OCI-LY1 (cell line): ENCODE results near the gene WDR31.
A peak's percentile ranks its signal among the peaks of the same experiment; 100 is the strongest.

Experiments used
- H2AFZ ChIP-seq: fragments of 200-600 bp; sonication (generic), shearing (Covaris generic); 2 replicates; pipeline ENCODE4 v1.6.0; 2014; ENCODE audit warnings: antibody characterized with exemption, mild to moderate bottlenecking, low read length
- H3F3A ChIP-seq: fragments of 200-600 bp; sonication (generic), shearing (Covaris generic); 2 replicates; pipeline ENCODE4 v1.6.0; 2014; ENCODE audit warnings: mild to moderate bottlenecking, antibody characterized with exemption, low read length, moderate library complexity; ENCODE audit not compliant: insufficient read depth
- H3K27ac ChIP-seq: fragments of 200-600 bp; sonication (generic); 2 replicates; pipeline ENCODE4 v1.5.1; 2014; ENCODE audit warnings: low read length, mixed run types, mild to moderate bottlenecking, low read depth; ENCODE audit not compliant: poor library complexity, severe bottlenecking
- H3K27me3 ChIP-seq: fragments of 200-600 bp; sonication (generic); 2 replicates; pipeline ENCODE4 v1.6.0; 2014; ENCODE audit warnings: antibody characterized with exemption, mild to moderate bottlenecking, low read length, moderate library complexity; ENCODE audit not compliant: insufficient read depth
- H3K36me3 ChIP-seq: fragments of 200-600 bp; sonication (generic); 2 replicates; pipeline ENCODE4 v1.6.1; 2014; ENCODE audit warnings: mild to moderate bottlenecking, antibody characterized with exemption, low read length, moderate library complexity, mixed read lengths; ENCODE audit not compliant: insufficient read depth
- H3K4me1 ChIP-seq: fragments of 200-600 bp; sonication (generic); 2 replicates; pipeline ENCODE4 v1.5.1; 2014; ENCODE audit warnings: mild to moderate bottlenecking, low read length, moderate library complexity; ENCODE audit not compliant: insufficient read depth, severe bottlenecking
- H3K4me2 ChIP-seq: fragments of 200-600 bp; sonication (generic), shearing (Covaris generic); 2 replicates; pipeline ENCODE4 v1.6.1; 2014; ENCODE audit warnings: low read length
- H3K4me3 ChIP-seq: fragments of 200-600 bp; sonication (generic); 2 replicates; pipeline ENCODE4 v1.5.1; 2014; ENCODE audit warnings: low read length, low read depth, mild to moderate bottlenecking, mixed read lengths; ENCODE audit not compliant: poor library complexity, severe bottlenecking
- H3K79me2 ChIP-seq: fragments of 200-600 bp; shearing (Covaris generic); 2 replicates; pipeline ENCODE4 v1.6.1; 2016; ENCODE audit warnings: mixed run types, low read length, mixed read lengths; ENCODE audit not compliant: insufficient read depth
- H3K9ac ChIP-seq: fragments of 200-600 bp; sonication (generic), shearing (Covaris generic); 2 replicates; pipeline ENCODE4 v1.6.1; 2014; ENCODE audit warnings: mild to moderate bottlenecking, low read length, mixed read lengths
- H3K9me2 ChIP-seq: fragments of 200-600 bp; sonication (generic), shearing (Covaris generic); 2 replicates; pipeline ENCODE4 v1.6.1; 2014; ENCODE audit warnings: low read depth, mild to moderate bottlenecking, low read length, mixed read lengths
- H3K9me3 ChIP-seq: fragments of 200-600 bp; shearing (Covaris generic); 2 replicates; pipeline ENCODE4 v1.6.1; 2014; ENCODE audit warnings: low read length, mixed read lengths
- H4K20me1 ChIP-seq: fragments of 200-600 bp; sonication (generic), shearing (Covaris generic); 2 replicates; pipeline ENCODE4 v1.6.0; 2016; ENCODE audit warnings: mild to moderate bottlenecking, low read length; ENCODE audit not compliant: insufficient read depth
- EZH2 ChIP-seq: fragments of 200-600 bp; sonication (generic), shearing (Covaris generic); IDR thresholded peaks from 2 replicates; pipeline ENCODE4 v1.8.0; 2017; ENCODE audit warnings: borderline replicate concordance, mixed run types, mild to moderate bottlenecking, antibody characterized with exemption, low read length, moderate library complexity, mixed read lengths
- TF ChIP-seq, protein P1 (sequence below): fragments of 200-600 bp; sonication (generic), shearing (Covaris generic); IDR thresholded peaks from 2 replicates; pipeline ENCODE4 v1.5.1; 2017; ENCODE audit warnings: mild to moderate bottlenecking, antibody characterized with exemption, low read length, moderate library complexity, mixed read lengths

The WDR31 gene

DNA sequence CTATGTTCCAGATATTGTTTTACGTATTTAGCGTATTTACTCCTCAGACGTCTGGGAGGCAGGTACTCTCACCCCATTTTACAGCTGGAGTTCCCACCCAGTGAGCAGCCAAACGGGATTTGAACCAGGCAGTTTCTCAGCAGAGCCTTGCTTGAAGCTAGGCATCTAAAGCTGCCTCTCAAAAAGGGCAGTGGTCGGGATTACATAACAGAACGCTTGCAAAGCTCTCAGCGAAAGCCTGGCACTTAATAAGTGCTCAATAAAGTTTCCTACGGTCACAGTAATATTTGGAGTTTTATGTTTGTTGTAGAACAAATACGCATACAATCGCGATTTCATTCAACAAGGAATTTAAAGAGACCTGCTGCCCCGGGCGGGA is 9.0 kb upstream of the WDR31 start:
- Histone ChIP-seq H2AFZ (no peak overlapping the region), H3K4me3 (peak overlapping the region; percentile 66)

DNA sequence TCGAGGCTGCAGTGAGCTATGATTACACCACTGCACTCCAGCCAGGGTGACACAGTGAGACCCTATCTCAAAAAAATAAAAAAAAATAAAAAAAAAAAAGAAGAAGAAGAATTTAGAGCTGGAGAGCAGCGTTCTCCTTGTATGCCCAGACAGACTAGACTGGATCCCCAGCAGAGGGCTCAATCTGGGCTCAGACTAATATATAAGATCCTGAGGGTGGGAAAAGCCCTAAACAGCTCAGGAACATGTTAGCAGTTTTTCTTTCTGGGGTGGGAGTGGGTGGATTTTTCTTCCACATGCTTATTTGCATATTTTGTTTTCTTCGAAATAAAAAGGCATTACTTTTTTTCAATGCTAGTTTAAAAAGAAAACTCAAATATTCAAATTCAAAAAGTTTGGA is 8.4 kb upstream of the WDR31 start:
- peaks cover 39% of the 10 kb centered on the region for H3K4me1 ChIP-seq
- H4K20me1 ChIP-seq = no peaks in the 10 kb centered on the region
- H3K4me2 ChIP-seq = no peak overlapping the region
- H3F3A ChIP-seq = 0 out of 2 replicates have a peak, but pooled peaks cover 7% of the 10 kb centered on the region
- H3K9ac ChIP-seq = no peak overlapping the region
- TF ChIP-seq, protein P1, sequence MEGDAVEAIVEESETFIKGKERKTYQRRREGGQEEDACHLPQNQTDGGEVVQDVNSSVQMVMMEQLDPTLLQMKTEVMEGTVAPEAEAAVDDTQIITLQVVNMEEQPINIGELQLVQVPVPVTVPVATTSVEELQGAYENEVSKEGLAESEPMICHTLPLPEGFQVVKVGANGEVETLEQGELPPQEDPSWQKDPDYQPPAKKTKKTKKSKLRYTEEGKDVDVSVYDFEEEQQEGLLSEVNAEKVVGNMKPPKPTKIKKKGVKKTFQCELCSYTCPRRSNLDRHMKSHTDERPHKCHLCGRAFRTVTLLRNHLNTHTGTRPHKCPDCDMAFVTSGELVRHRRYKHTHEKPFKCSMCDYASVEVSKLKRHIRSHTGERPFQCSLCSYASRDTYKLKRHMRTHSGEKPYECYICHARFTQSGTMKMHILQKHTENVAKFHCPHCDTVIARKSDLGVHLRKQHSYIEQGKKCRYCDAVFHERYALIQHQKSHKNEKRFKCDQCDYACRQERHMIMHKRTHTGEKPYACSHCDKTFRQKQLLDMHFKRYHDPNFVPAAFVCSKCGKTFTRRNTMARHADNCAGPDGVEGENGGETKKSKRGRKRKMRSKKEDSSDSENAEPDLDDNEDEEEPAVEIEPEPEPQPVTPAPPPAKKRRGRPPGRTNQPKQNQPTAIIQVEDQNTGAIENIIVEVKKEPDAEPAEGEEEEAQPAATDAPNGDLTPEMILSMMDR = no peak
- TF ChIP-seq EZH2 = no peak
- no peaks in the 10 kb centered on the region for H3K27me3 ChIP-seq
- H3K4me3 ChIP-seq = no peak overlapping the region
- H3K9me3 ChIP-seq = no peaks in the 10 kb centered on the region
- no peaks in the 10 kb centered on the region for H3K36me3 ChIP-seq
- no peaks in the 10 kb centered on the region for H3K9me2 ChIP-seq
- no peaks in the 10 kb centered on the region for H3K79me2 ChIP-seq
- no peak overlapping the region for H2AFZ ChIP-seq
- no peak overlapping the region for H3K27ac ChIP-seq

More for the DNA sequence above, 9.0 kb upstream of the WDR31 start:
- H3K9me3 ChIP-seq = no peaks in the 10 kb centered on the region
- H4K20me1 ChIP-seq = no peaks in the 10 kb centered on the region
- H3K27me3 ChIP-seq = no peaks in the 10 kb centered on the region
- H3K9me2 ChIP-seq = no peaks in the 10 kb centered on the region
- TF ChIP-seq EZH2 = no peak
- TF ChIP-seq, protein P1 = no peak
- peaks cover 33% of the 10 kb centered on the region for H3K4me1 ChIP-seq
- H3K9ac ChIP-seq = peak overlapping the region; percentile 34; the same call in 1 of the 2 replicates
- no peaks in the 10 kb centered on the region for H3K36me3 ChIP-seq
- H3K4me2 ChIP-seq = peak overlapping the region; percentile 69
- no peaks in the 10 kb centered on the region for H3K79me2 ChIP-seq
- no peak overlapping the region for H3K27ac ChIP-seq
- H3F3A ChIP-seq = 0 out of 2 replicates have a peak, but pooled peaks cover 7% of the 10 kb centered on the region

DNA sequence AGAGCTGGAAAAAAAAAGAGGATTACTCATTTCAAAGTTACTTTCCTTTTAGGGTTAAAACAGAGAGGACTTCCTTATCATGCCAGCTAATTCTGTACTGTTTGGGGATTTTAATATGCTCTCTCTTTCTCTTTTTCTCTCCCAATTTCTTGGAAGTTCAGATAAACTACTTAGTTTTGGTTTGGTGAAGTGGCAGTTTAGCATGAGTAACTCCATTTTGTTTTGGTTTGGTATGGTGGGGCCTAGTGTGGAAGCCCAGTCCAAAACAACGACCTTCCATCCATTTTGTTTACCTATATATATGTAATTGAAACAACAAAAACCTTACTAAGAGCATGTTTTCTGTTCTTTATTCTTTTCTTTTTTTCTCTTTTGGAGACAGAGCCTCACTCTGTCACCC is 5.6 kb upstream of the WDR31 start:
- no peak overlapping the region for H2AFZ ChIP-seq
- no peaks in the 10 kb centered on the region for H3K36me3 ChIP-seq
- H3K9ac ChIP-seq = no peak overlapping the region
- H4K20me1 ChIP-seq = no peaks in the 10 kb centered on the region
- H3K9me3 ChIP-seq = no peaks in the 10 kb centered on the region
- TF ChIP-seq, protein P1 = no peak
- TF ChIP-seq EZH2 = no peak
- H3F3A ChIP-seq = 0 out of 2 replicates have a peak, but pooled peaks cover 7% of the 10 kb centered on the region
- no peaks in the 10 kb centered on the region for H3K9me2 ChIP-seq
- no peak overlapping the region for H3K4me2 ChIP-seq
- H3K4me1 ChIP-seq = peaks cover 49% of the 10 kb centered on the region
- no peak overlapping the region for H3K4me3 ChIP-seq
- no peaks in the 10 kb centered on the region for H3K79me2 ChIP-seq
- peak overlapping the region; percentile 28 for H3K27ac ChIP-seq
- H3K27me3 ChIP-seq = no peaks in the 10 kb centered on the region
